Fibroblast of lung (primary cell): ENCODE results near the gene CLIP2.
"Not testable (repeated sequence)": the region's sequence is repeated elsewhere in the genome, so short reads cannot be mapped to it uniquely, and the experiment has no call there.

ENCODE experiments used
- EZH2 ChIP-seq: IDR thresholded peaks from 2 replicates; pipeline ENCODE4 v1.5.1; 2012; ENCODE audit warnings: low read length, control low read depth, mild to moderate bottlenecking; ENCODE audit errors: missing control alignments
- TF ChIP-seq, protein P1 (sequence below), 2 donors: IDR thresholded peaks in 1 of 2; conservative IDR thresholded peaks in 1 of 2; 1 replicate in 1 of 2; 2 replicates in 1 of 2; pipeline ENCODE4 v1.5.1; 2011 to 2012; ENCODE audit warnings: low read length in 2 of 2, control low read depth in 1 of 2, inconsistent platforms in 1 of 2, low read depth in 1 of 2, mild to moderate bottlenecking in 1 of 2

DNA sequence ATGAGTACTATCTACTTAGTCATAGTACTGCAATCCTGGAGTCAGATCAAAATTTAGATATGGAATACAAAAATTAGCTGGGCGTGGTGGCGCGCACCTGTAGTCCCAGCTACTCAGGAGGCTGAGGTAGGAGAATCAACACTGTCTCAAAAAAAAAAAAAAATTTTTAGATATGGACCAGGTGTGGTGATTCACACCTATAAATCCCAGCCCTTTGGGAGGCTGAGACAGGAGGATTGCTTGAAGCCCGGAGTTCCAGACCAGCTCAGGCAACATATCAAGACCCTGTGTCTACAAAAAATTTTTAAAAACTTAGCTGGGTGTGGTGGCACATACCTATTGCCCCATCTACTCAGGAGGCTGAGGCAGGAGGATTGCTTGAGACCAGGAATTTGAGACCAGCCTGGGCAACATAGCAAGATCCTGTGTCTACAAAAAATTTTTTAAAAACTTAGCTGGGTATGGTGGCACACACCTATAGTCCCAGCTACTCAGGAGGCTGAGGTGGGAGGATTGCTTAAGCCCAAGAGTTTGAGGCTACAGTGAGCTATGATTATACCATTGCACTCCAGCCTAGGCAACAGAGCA, 63.4 kb downstream of the CLIP2 start:
- TF ChIP-seq, protein P1, sequence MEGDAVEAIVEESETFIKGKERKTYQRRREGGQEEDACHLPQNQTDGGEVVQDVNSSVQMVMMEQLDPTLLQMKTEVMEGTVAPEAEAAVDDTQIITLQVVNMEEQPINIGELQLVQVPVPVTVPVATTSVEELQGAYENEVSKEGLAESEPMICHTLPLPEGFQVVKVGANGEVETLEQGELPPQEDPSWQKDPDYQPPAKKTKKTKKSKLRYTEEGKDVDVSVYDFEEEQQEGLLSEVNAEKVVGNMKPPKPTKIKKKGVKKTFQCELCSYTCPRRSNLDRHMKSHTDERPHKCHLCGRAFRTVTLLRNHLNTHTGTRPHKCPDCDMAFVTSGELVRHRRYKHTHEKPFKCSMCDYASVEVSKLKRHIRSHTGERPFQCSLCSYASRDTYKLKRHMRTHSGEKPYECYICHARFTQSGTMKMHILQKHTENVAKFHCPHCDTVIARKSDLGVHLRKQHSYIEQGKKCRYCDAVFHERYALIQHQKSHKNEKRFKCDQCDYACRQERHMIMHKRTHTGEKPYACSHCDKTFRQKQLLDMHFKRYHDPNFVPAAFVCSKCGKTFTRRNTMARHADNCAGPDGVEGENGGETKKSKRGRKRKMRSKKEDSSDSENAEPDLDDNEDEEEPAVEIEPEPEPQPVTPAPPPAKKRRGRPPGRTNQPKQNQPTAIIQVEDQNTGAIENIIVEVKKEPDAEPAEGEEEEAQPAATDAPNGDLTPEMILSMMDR (conservative IDR thresholded peaks at IDR 0.05 in 1 of 2, IDR thresholded peaks at IDR 0.05 in 1 of 2; ENCODE audit: low read depth in 1 of 2, low read length in 2 of 2): not testable (repeated sequence)
- TF ChIP-seq EZH2: not testable (repeated sequence)
